ENCODE data around the gene SPTBN5. TPM values are rescaled to one million over a fixed set of nuclear protein-coding genes. Genes with fewer than 3 reads are reported as not detected.

The SPTBN5 gene
- polyA plus RNA-seq, 1 donor from 2014 or later, result 0.01 TPM

DNA sequence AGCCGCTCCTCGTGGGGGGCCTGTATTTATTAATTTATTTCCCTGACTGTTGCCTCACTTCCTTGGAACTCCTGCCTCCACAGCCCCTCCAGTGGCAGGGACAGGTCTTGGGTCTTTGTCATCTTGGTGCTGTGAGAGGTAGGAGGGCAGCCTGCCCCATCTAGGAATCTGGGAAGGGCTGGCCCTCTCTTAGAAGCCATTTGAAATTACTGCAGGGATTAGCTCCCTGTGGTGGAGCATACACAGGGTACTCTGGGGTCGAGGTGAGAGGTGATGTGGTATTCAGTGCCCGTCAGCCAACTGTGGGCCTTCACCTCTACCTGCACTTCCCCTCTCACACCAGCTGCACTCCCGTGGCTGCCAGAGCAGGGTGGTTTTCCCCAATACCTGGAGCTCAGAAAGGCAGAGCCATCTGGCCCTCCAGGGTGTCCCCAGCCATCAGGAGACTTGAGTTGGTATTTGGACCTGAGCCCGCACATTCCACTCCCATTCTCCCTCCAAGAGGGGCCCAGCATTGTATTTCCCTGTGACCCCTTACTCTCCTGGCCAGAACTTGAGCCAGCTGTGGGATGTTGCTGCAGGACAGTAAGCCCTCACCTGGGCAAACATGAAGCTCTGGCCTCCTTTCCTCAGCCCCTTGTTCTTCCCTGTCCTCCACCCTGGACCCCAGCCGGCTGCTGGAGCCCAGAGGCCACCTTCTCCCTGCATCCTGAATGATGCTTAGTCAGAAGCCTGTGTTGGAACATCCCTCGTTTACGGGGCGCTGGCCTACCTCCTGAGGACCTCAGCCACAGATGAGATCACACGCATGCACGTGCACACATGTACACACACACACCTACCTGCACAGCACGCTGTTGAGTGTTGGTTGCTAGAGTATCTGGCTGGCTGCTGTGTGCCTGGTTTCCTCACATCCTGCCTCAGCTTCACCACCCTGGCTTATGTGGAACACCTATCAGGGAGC lies 68.0 kb downstream of the SPTBN5 start:
- TF ChIP-seq REST (IDR thresholded peaks at IDR 0.05; ENCODE audit: borderline replicate concordance) (no peak), MXI1 (conservative IDR thresholded peaks at IDR 0.05; ENCODE audit: poor library complexity, severe bottlenecking) (no peak)
- no peak overlapping the region for H3K27ac ChIP-seq (ENCODE audit: low read length)
- no peaks in the 10 kb centered on the region for H3K36me3 ChIP-seq (ENCODE audit: insufficient read depth, low read length)
- no peak overlapping the region for H3K4me3 ChIP-seq (ENCODE audit: low read length)
- no peaks in the 10 kb centered on the region for H3F3A ChIP-seq (ENCODE audit: insufficient read depth, low read length, poor library complexity, severe bottlenecking)
- H3K79me2 ChIP-seq (replicated peaks; ENCODE audit: insufficient read depth, low read length), result peaks cover 3% of the 10 kb centered on the region
- H3K4me2 ChIP-seq (ENCODE audit: low read length), result no peak overlapping the region
- H3K9me3 ChIP-seq (ENCODE audit: low read length), result no peaks in the 10 kb centered on the region
- H2AFZ ChIP-seq (ENCODE audit: low read depth, low read length), result no peak overlapping the region
- no peaks in the 10 kb centered on the region for H3K27me3 ChIP-seq (ENCODE audit: insufficient read depth, low read depth, low read length)
- H4K20me1 ChIP-seq (ENCODE audit: insufficient read depth), result no peaks in the 10 kb centered on the region
- no peak overlapping the region for H3K9ac ChIP-seq (ENCODE audit: low read length)
- no peaks in the 10 kb centered on the region for H3K9me2 ChIP-seq (ENCODE audit: insufficient read depth, low read length)

DNA sequence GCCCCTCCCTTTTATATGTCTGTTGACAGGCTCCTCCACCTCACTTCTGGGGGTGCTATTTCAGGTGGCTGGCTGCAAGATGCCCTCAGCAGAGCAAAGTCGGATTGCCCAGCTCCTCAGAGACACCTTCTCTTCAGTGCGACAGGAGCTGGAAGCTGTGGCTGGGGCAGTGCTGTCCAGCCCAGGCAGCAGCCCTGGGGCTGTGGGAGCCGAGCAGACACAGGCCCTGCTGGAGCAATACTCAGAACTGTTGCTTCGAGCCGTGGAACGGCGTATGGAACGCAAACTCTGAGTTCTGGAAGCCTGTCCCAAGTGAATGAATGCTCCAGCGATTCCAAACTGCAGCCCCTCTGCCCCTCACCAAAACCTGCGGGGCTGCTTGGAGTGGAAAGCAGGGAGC lies 68.7 kb downstream of the SPTBN5 start:
- Histone ChIP-seq H2AFZ (ENCODE audit: low read depth, low read length) (no peak overlapping the region), H3K4me3 (ENCODE audit: low read length) (no peak overlapping the region), H3K9me3 (ENCODE audit: low read length) (no peaks in the 10 kb centered on the region), H3K79me2 (replicated peaks; ENCODE audit: insufficient read depth, low read length) (peaks cover 3% of the 10 kb centered on the region), H3K36me3 (ENCODE audit: insufficient read depth, low read length) (no peaks in the 10 kb centered on the region), H3K9me2 (ENCODE audit: insufficient read depth, low read length) (no peaks in the 10 kb centered on the region), H3K27me3 (ENCODE audit: insufficient read depth, low read depth, low read length) (no peaks in the 10 kb centered on the region), H4K20me1 (ENCODE audit: insufficient read depth) (no peaks in the 10 kb centered on the region), H3K9ac (ENCODE audit: low read length) (no peak overlapping the region), H3K27ac (ENCODE audit: low read length) (no peak overlapping the region), H3K4me2 (ENCODE audit: low read length) (no peak overlapping the region), H3F3A (ENCODE audit: insufficient read depth, low read length, poor library complexity, severe bottlenecking) (no peaks in the 10 kb centered on the region)
- no peak for TF ChIP-seq TAF1 (IDR thresholded peaks at IDR 0.05; ENCODE audit: low read depth)
- TF ChIP-seq POLR2AphosphoS5 (IDR thresholded peaks at IDR 0.05), result no peak
- no peak for TF ChIP-seq SMC3 (conservative IDR thresholded peaks at IDR 0.05; ENCODE audit: poor library complexity)
- TF ChIP-seq MXI1 (conservative IDR thresholded peaks at IDR 0.05; ENCODE audit: poor library complexity, severe bottlenecking), result no peak
- TF ChIP-seq EZH2 (IDR thresholded peaks at IDR 0.05; ENCODE audit: borderline replicate concordance, insufficient read depth, low read length, poor library complexity, severe bottlenecking), result no peak
- TF ChIP-seq RAD21 (conservative IDR thresholded peaks at IDR 0.05), result no peak
- TF ChIP-seq, protein P1, sequence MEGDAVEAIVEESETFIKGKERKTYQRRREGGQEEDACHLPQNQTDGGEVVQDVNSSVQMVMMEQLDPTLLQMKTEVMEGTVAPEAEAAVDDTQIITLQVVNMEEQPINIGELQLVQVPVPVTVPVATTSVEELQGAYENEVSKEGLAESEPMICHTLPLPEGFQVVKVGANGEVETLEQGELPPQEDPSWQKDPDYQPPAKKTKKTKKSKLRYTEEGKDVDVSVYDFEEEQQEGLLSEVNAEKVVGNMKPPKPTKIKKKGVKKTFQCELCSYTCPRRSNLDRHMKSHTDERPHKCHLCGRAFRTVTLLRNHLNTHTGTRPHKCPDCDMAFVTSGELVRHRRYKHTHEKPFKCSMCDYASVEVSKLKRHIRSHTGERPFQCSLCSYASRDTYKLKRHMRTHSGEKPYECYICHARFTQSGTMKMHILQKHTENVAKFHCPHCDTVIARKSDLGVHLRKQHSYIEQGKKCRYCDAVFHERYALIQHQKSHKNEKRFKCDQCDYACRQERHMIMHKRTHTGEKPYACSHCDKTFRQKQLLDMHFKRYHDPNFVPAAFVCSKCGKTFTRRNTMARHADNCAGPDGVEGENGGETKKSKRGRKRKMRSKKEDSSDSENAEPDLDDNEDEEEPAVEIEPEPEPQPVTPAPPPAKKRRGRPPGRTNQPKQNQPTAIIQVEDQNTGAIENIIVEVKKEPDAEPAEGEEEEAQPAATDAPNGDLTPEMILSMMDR (IDR thresholded peaks at IDR 0.05; ENCODE audit: poor library complexity, severe bottlenecking), result no peak
